NCI-H526 treated with DMSO at 0.1 percent for 48 hours (cell line): ENCODE data around the gene FRMD4B.

Experiments used
- DNase-seq: peaks from one replicate; lab custom pipeline; 2025; lab: John Stamatoyannopoulos, UW

The FRMD4B gene

GRCh38 chr3:69385723-69386555 is at the start of gene FRMD4B:
Gene FRMD4B (minus strand): TSS chr3:69386088. CDS start chr3:69385989, 99 bp downstream.
- no peak for DNase-seq

DNA sequence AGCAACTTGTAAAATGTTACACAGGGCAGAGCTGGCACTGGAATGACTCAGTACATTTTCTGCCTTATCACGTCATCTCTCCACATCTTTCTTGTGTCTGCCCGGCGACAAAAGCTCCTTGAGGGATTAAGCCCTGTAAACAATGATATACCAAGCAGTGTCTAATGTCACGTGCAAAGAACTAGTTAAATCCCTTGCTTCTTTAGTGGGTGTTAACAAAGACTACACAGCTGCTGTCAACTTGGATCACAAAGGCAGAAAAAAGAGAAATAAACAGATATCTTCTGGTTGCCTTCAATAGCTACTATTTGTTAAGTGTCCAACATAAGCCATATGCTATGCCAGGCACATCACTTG is 48.1 kb upstream of the FRMD4B start:
- no peak for DNase-seq

DNA sequence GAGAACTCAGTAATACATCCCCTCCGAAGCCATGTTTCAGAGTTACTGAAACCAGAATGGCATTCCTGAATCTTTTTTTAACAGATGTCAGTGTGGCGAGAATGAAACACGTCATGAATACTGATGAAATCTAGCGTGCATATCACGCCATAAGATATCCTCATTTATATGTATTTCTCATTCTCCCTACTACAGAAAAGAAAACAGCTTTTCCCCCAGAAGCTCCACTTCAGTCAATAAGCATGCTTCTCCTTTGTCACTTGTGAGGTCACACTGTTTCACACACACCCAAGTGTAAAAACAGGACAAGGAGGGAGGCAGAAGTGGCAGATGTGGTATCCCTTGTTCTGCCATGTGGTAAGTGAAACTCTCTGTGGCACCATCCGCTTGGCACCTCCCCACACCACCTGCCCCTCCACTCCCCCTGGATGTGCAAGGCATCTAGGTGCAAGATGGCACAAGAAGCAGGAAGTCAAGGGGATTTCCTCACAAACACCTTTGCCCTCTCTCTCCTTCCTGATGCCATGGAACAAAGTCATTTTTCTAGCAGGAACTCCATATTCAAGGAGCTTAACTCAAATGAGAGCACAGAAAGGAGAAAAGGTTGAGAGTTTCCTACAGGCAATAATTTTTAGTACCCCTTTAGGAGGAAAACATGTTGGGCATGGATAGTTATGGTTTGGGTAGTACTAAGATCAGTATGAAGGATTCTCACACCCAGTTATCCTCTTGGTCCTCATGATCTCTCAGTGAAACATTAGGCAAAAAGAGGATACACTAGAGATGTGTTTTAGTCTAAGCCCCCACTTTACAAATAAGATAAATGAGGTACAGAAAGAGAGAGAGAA is 47.5 kb upstream of the FRMD4B start:
- no peak for DNase-seq

DNA sequence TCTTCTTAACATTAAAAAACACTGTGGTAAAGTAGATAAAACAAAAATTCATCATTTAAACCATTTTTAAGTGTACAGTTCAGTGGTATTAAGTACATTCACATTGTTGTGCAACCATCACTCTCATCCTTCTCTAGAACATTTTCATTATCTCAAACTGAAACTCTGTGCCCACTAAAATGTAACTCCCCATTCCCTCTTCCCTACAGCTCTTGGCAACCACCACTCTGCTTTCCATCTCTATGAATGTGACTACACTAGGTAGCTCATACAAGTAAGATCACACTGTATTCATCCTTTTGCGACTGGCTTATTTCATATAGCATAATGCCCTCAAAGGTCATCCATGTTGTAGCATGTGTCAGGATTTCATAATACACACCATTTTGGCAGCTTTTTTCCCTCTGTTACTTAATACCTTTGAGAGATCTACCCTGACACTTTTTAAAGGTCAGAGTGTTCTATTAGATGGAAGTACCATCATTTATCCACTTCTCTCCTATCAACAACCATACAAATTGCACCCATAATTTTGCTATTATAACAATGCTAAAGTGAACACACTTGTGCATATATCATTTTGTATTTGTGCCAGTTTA is 42.9 kb upstream of the FRMD4B start:
- DNase-seq = no peak

GRCh38 chr3:69426967-69427304 is 41.0 kb upstream of the FRMD4B start:
- DNase-seq = no peak

DNA sequence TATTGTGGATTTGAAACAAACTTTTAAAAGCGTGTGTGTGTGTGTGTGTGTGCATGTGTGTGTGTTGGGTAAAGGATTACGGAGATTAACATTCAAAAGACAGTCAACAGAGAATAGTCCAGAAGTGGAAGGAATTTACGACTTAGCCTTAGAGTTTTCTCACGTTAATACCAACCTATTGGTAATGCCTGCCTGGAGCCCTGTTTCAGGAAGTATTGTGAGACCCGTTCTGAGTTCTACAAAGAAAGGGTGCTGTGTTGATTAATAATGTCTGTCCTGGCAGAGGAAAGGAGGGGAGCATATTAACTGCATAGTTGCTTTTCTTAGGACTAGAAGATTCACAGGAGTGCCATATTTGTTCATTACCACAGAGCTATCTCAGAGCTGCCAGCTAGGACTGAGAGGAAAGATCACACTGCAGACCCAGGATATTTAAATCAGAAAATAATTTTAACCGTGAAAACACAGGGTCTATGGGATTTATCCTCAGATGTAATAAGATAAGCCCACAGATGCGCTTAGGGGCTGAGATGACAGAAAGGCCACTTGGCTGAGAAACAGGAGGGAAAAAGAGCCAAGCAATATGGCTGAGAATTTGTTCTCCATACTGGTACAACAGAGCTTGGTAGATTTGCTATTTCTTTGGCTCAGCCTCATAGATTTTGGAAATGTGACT is 40.5 kb upstream of the FRMD4B start:
- no peak for DNase-seq

GRCh38 chr3:69425249-69425648 is 39.4 kb upstream of the FRMD4B start:
- DNase-seq = peak; percentile 3

DNA sequence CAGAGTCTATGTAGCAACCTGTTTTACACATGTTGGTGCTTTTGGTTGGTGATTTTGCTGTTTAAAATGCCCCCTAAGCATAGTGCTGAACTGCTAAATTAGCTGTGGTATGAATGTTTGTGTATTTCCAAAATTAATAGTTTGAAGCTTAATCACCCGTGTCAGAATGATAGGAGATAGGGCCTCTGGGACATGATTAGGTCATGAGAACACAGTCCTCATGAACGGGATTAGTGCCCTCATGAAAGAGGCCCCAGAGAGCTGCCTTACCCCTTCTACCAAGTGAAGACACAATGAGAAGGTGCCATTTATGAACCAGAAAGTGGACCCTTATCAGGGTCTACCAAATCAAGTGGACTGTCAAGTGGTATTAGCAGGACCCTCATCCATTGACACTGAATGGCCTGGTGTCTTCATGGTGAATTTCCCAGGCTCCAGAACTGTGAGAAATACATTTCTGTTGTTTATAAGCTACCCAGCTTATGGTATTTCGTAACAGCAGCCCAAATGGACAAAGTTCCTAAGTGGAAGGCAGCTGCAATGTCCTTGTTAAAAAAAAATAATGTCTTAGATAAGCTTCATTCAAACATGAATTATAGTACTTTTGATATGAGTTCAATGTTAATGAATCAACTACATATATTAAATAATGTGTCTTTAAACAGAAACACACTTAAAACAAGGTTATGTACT is 37.7 kb upstream of the FRMD4B start:
- no peak for DNase-seq

DNA sequence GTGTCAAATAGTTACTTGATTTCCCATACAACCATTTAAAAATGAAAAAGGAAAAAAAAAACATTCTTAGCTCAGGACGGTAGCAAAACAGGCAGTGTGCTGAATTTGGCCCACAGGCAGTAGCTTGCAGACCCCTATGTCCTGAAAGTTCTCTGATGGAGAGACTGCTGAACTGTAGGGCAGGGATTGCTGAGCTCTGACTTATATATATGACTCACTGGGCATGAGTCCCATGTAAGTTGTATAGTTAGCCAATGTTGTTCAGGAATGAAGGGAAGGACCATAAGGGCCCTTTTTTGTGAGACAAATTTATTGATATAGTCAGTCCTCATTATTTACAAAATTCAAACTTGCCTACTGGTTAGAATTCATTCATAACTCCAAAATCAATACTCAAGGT is 36.9 kb upstream of the FRMD4B start:
- no peak for DNase-seq

- no peak for DNase-seq
Measured at GRCh38 chr3:69420781-69421520, 35.1 kb upstream of the FRMD4B start.

DNA sequence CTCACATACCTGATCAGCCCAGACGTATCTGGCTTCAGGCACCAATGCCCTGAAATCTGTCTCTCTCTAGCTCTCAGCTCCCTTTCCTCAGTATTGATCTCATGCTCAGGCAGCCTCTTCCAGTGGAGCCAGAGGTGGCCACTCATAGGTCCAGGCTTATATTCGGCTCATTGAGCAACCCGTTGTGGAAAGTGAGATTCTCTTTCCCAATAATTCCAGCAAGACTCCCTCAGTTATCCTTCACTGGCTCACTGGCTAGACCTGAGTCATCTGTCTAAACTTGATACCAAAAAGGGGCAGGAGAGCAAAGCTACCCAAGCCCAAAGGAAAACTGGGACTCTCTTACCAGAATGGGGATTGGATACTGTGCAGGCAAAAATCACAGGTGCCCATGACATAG is 33.4 kb upstream of the FRMD4B start:
- no peak for DNase-seq

- no peak for DNase-seq
Measured at GRCh38 chr3:69417541-69418078, 31.7 kb upstream of the FRMD4B start.

- DNase-seq = no peak
Measured at GRCh38 chr3:69413551-69414207, 27.8 kb upstream of the FRMD4B start.

GRCh38 chr3:69411346-69411745 is 25.5 kb upstream of the FRMD4B start:
- no peak for DNase-seq

GRCh38 chr3:69410301-69410700 is 24.4 kb upstream of the FRMD4B start:
- DNase-seq = peak; percentile 11

DNA sequence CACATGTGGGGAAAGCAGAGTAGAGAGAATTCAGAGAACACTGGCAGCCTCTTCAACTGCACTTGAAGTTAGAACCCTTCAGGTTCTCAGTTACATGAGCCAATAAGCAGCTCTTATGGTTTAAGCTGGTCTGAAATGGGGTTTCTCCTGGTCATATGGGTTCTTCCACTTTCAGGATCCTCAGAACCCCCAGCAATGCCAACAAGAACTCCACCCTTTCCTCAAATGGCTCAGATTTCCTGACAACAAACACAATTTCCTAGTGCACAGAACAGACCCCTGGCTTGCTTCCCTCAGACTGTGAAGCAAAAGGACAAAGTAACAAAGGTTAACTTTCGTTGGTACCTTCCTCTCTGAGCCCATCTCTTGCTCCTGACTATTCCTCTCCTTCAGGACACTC is 23.9 kb upstream of the FRMD4B start:
- no peak for DNase-seq

GRCh38 chr3:69409011-69409410 is 23.1 kb upstream of the FRMD4B start:
- no peak for DNase-seq

GRCh38 chr3:69408542-69408941 is 22.7 kb upstream of the FRMD4B start:
- DNase-seq = no peak

- no peak for DNase-seq
Measured at GRCh38 chr3:69407908-69408307, 22.0 kb upstream of the FRMD4B start.

GRCh38 chr3:69406163-69406562 is 20.3 kb upstream of the FRMD4B start:
- no peak for DNase-seq
